Measurements from ENCODE around the gene EXOC5. TPM values are rescaled to one million over a fixed set of nuclear protein-coding genes. Genes with fewer than 3 reads are reported as not detected.

The EXOC5 gene
- total RNA-seq, 2 donors from 2014 or later = 101 to 107 TPM

- Histone ChIP-seq H3K4me3 (ENCODE audit: low read length) (no peak overlapping the region), H3K36me3 (ENCODE audit: control insufficient read depth, insufficient read depth, low read length) (no peaks in the 10 kb centered on the region), H3K9ac (ENCODE audit: extremely low read depth, low read length, poor library complexity, severe bottlenecking) (no peak overlapping the region), H3K27me3 (ENCODE audit: control insufficient read depth, insufficient read depth, low read length, poor library complexity, severe bottlenecking) (no peaks in the 10 kb centered on the region), H3K9me3 (ENCODE audit: control insufficient read depth, low read length) (no peaks in the 10 kb centered on the region), H3K27ac (ENCODE audit: low read depth, low read length) (no peak overlapping the region), H3K4me1 (ENCODE audit: control insufficient read depth, insufficient read depth, low read length) (no peaks in the 10 kb centered on the region)
- Mint-ChIP-seq H3K27me3 (ENCODE audit: insufficient read depth) (no peaks in the 10 kb centered on the region), H3K36me3 (ENCODE audit: low read depth) (no peaks in the 10 kb centered on the region), H3K27ac (no peak overlapping the region), H3K4me1 (peaks cover 9% of the 10 kb centered on the region), H3K9me3 (no peaks in the 10 kb centered on the region), H3K4me3 (no peak overlapping the region)
- no peak for DNase-seq
- WGBS, 2 experiments (ENCODE audit: insufficient coverage in 1 of 2, insufficient read length in 1 of 2) = 95% methylated on average over 5 of the region's 5 CpGs; no CpG with 5 or more reads in 1 of the 2 experiments
- TF ChIP-seq CTCF (conservative IDR thresholded peaks at IDR 0.05) = no peak
These were observed 97.3 kb downstream of the EXOC5 start for GRCh38 chr14:57171363-57171762.

GRCh38 chr14:57169901-57170300 lies 98.8 kb downstream of the EXOC5 start:
- no peak overlapping the region for H3K27ac ChIP-seq (ENCODE audit: low read depth, low read length)
- Mint-ChIP-seq H3K27ac (peak overlapping the region; percentile 63), H3K9me3 (no peaks in the 10 kb centered on the region), H3K36me3 (ENCODE audit: low read depth) (no peaks in the 10 kb centered on the region), H3K4me1 (peaks cover 9% of the 10 kb centered on the region), H3K27me3 (ENCODE audit: insufficient read depth) (no peaks in the 10 kb centered on the region), H3K4me3 (no peak overlapping the region)
- no peaks in the 10 kb centered on the region for H3K4me1 ChIP-seq (ENCODE audit: control insufficient read depth, insufficient read depth, low read length)
- H3K27me3 ChIP-seq (ENCODE audit: control insufficient read depth, insufficient read depth, low read length, poor library complexity, severe bottlenecking) = no peaks in the 10 kb centered on the region
- H3K9me3 ChIP-seq (ENCODE audit: control insufficient read depth, low read length) = no peaks in the 10 kb centered on the region
- H3K4me3 ChIP-seq (ENCODE audit: low read length) = no peak overlapping the region
- TF ChIP-seq CTCF (conservative IDR thresholded peaks at IDR 0.05) = no peak
- 0 to 65% methylated on average over 1 to 3 of the region's 3 CpGs for WGBS, 2 experiments (ENCODE audit: insufficient coverage in 1 of 2, insufficient read length in 1 of 2)
- H3K9ac ChIP-seq (ENCODE audit: extremely low read depth, low read length, poor library complexity, severe bottlenecking) = no peak overlapping the region
- DNase-seq = no peak
- H3K36me3 ChIP-seq (ENCODE audit: control insufficient read depth, insufficient read depth, low read length) = no peaks in the 10 kb centered on the region

- Mint-ChIP-seq H3K4me1 (peaks cover 9% of the 10 kb centered on the region), H3K36me3 (ENCODE audit: low read depth) (no peaks in the 10 kb centered on the region), H3K4me3 (no peak overlapping the region), H3K27ac (no peak overlapping the region), H3K27me3 (ENCODE audit: insufficient read depth) (no peaks in the 10 kb centered on the region), H3K9me3 (no peaks in the 10 kb centered on the region)
- H3K27me3 ChIP-seq (ENCODE audit: control insufficient read depth, insufficient read depth, low read length, poor library complexity, severe bottlenecking) = no peaks in the 10 kb centered on the region
- WGBS, 2 experiments (ENCODE audit: insufficient coverage in 1 of 2, insufficient read length in 1 of 2) = 90% methylated on average over 2 of the region's 2 CpGs; no CpG with 5 or more reads in 1 of the 2 experiments
- no peak for TF ChIP-seq CTCF (conservative IDR thresholded peaks at IDR 0.05)
- H3K9me3 ChIP-seq (ENCODE audit: control insufficient read depth, low read length) = no peaks in the 10 kb centered on the region
- no peak overlapping the region for H3K9ac ChIP-seq (ENCODE audit: extremely low read depth, low read length, poor library complexity, severe bottlenecking)
- DNase-seq = no peak
- no peak overlapping the region for H3K4me3 ChIP-seq (ENCODE audit: low read length)
- H3K27ac ChIP-seq (ENCODE audit: low read depth, low read length) = no peak overlapping the region
- no peaks in the 10 kb centered on the region for H3K4me1 ChIP-seq (ENCODE audit: control insufficient read depth, insufficient read depth, low read length)
- H3K36me3 ChIP-seq (ENCODE audit: control insufficient read depth, insufficient read depth, low read length) = no peaks in the 10 kb centered on the region
These were observed 100.5 kb downstream of the EXOC5 start for GRCh38 chr14:57168138-57168679.

All from endodermal cell (in vitro differentiated cells).